GM12874 (cell line): ENCODE measurements around the gene BLCAP.

ENCODE experiments used
- CTCF ChIP-seq: IDR thresholded peaks from 2 replicates; pipeline ENCODE4 v1.5.1; 2011; ENCODE audit warnings: low read depth, mild to moderate bottlenecking, control low read depth, low read length, moderate library complexity; ENCODE audit not compliant: insufficient read depth

BLCAP gene

DNA sequence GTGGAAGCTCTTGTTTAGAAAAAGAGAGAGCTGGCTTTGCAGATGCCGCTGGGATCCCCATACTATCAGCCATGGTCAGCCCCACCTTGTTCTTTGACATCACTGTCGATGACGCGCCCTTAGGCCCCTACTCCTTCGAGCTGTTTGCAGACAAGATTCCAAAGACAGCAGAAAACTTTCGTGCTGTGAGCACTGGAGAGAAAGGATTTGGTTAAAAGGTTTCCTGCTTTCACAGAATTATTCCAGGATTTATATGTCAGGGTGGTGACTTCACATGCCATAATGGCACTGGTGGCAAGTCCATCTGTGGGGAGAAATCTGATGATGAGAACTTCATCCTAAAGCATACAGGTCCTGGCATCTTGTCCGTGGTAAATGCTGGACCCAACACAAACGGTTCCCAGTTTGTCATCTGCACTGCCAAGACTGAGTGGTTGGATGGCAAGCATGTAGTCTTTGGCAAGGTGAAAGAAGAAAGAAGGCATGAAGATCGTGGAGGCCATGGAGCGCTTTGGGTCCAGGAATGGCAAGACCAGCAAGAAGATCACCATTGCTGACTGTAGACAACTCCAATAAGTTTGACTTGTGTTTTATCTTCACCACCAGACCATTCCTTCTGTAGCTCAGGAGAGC, 2.4 kb upstream of the BLCAP start:
- TF ChIP-seq CTCF = no peak

DNA sequence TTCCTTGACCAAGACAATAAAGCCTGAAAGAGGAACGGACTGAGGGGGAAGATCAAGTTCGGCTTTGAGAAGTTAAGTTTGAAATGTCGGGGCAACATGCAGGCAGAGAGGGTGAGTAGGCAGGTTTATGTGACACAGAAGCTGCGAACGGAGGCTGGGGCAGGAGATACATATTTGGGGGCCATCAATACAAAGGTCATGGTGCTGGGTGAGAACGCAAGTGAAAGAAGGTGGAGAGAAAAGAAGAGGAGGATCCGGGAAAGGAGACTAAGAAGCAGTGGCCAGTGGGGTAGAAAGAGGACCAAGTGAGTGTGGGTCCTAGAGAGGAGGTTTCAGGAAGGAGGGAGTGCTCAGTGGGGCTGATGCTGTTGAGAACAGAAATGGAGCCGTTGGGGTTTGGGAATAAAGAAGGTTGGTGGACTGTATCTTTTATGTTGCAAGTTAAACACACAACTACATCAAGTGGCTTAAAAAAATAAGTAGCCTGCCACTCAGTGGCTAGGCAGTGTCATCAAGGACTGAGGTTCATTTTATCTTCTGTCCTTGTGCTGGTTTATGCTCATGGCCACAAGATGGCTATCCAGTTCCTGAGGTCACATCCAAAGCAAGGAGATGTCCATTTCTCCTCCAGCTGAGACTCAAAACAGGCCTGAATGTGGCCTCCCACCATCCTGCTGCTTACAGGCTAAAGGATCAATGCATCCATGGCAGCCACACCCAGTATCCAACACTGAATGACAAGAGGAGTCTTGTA, 1.7 kb upstream of the BLCAP start:
- TF ChIP-seq CTCF = no peak

- no peak for TF ChIP-seq CTCF
These were observed 954 bp upstream of the BLCAP start for GRCh38 chr20:37528446-37529213.

DNA sequence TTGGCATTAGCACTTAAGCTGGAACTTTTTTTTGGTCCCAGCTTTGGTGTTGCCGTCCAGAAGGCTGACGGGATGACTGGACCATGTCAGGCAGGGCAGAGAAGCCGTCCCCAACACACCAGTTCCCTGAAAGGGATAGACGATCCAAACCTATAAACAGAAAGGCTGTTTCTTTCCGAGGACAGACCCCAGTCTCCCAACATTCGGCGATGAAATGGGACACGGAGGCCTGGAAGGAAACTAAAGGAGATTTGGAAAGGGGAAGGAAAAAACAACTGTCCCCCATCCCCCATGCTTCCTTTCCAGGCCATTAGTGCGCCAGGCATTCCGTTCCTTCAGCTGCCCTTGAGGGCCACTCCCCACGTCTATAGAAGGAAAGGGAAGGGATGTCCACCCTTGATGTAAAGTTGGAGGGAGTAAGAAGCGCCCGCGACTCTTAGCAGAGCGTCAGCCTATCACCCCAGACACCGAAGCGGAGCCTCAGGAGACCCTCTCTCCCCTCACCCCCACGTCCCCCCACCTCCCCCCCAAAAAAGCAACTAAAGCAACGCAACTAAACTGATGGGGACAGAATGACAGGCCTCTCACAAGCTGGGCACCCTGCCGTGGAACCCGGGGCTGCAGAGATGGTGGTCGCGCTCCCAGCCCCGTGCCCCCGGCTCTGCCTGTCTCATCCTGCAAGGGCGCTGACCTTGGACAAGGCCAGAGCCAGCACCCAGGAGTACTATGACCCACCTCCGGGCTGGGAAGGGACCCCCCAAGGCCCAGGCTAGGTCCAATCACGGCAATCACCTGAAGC, 638 bp downstream of the BLCAP start:
- no peak for TF ChIP-seq CTCF

DNA sequence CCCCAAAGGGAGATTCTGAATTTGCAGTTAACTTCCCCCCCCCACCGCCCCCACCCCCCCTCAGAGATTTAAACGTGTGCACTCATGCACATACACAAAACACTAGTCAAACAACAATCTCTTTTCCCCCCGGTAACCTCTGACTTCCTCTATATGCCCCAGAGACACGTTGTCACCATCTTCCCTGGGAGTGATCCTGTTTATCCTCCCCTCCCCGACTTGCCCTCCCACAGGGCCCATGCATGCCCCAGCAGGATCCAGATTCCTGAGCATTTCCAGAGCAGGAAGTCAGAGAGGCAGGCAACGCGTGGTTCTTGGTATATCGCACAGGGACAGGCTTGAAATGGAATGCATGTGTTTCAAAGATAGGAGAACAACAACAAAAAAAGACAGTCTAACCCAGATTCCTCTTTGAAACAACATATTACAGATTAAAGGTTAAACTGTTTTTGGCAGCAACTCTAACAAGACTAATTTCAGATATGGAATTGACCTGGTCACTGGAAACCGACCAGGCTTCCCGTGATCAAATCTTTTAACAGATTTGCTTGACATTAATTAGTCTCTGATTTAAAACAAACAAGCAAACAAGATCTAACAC, 1.3 kb downstream of the BLCAP start:
- no peak for TF ChIP-seq CTCF

DNA sequence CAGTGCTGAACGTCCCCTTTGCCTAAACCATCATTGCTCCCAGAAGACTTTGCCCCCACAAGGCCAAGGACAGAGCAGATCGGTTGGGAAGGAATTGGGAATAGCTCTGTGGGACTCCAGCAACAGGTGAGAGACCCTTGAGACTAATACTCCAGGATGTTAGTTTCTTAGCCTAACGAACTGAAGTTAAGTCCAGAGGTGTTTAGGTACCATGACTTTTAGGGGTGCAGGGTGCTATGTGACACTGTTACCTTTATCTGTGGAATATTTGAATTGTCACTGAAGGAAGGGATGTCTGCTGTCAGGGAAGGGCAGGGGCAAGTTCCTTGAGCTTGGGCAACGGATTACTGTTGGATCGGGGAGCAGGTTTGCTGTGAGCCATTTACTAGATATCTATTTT, 1.9 kb downstream of the BLCAP start:
- no peak for TF ChIP-seq CTCF
